A549 (cell line): Measurements from ENCODE around the gene HOXA4. TPM values are rescaled to one million over a fixed set of nuclear protein-coding genes. Genes with fewer than 3 reads are reported as not detected.

Experiments used
- ATAC-seq, 2 experiments: fragments of 200-7000 bp in 1 of 2; fragments of >200 bp in 1 of 2; cut with Nextera tagmentation in 1 of 2; cut with Tn5 transposase in 1 of 2; 3 replicates each; pipeline versions ENCODE4 v1.8.0 to v1.9.1; 2018 to 2020; ENCODE audit warnings: mild to moderate bottlenecking in 1 of 2, moderate library complexity in 1 of 2
- CTCF ChIA-PET: fragments of 300-600 bp; sonication (Branson Sonifier 250); formaldehyde crosslinking; extraction: SDS; loops from one replicate; lab custom pipeline; 2021; ENCODE audit warnings: antibody characterized with exemption, inconsistent platforms; lab: Yijun Ruan, JAX
- POLR2A ChIA-PET: fragments of 350-600 bp; formaldehyde crosslinking; extraction: SDS; loops from one replicate; lab custom pipeline; 2021; ENCODE audit warnings: antibody characterized with exemption, inconsistent platforms; lab: Yijun Ruan, JAX
- DNase-seq, 2 experiments: peaks; one replicate each; pipeline versions ENCODE4 v3.0.0 to v3.0.0-alpha.2; 2011 to 2016; ENCODE audit warnings: low read depth in 1 of 2, low spot score in 1 of 2
- FAIRE-seq: peaks from 2 replicates; lab custom pipeline; 2011; peaks lifted over from hg19 to GRCh38; lab: Jason Lieb, UNC
- H3K27ac ChIP-seq, 2 experiments: fragments of >200 bp; sonication (Bioruptor Twin); formaldehyde crosslinking; 3 replicates each; pipeline ENCODE4 v1.5.1; 2016 to 2017
- H3K4me1 ChIP-seq: fragments of >200 bp; sonication (Bioruptor Twin); formaldehyde crosslinking; 3 replicates; pipeline ENCODE4 v1.6.1; 2016
- H3K4me2 ChIP-seq: fragments of >200 bp; sonication (Bioruptor Twin); formaldehyde crosslinking; 3 replicates; pipeline ENCODE4 v1.6.1; 2016
- H3K4me3 ChIP-seq: fragments of >200 bp; sonication (Bioruptor Twin); formaldehyde crosslinking; 3 replicates; pipeline ENCODE4 v1.5.1; 2016
- H3K9me3 ChIP-seq: fragments of >200 bp; sonication (Bioruptor Twin); formaldehyde crosslinking; 3 replicates; pipeline ENCODE4 v1.6.1; 2016
- BCL3 ChIP-seq: fragments of >200 bp; sonication (Bioruptor Twin); formaldehyde crosslinking; IDR thresholded peaks from 3 replicates; pipeline ENCODE4 v1.6.1; 2016
- CHD2 ChIP-seq: fragments of 150-350 bp; IDR thresholded peaks from 2 replicates; pipeline ENCODE4 v1.6.1; 2014; ENCODE audit warnings: low read length; ENCODE audit not compliant: partially characterized antibody
- CHD4 ChIP-seq: fragments of 200-600 bp; sonication (generic); IDR thresholded peaks from 2 replicates; pipeline ENCODE4 v1.6.1; 2016; ENCODE audit warnings: antibody characterized with exemption, mild to moderate bottlenecking, borderline replicate concordance
- E2F6 ChIP-seq: IDR thresholded peaks from 2 replicates; pipeline ENCODE4 v1.6.1; 2012; ENCODE audit warnings: low read depth, borderline replicate concordance
- FOSB ChIP-seq: fragments of 250-450 bp; sonication (Bioruptor Pico); IDR thresholded peaks from 2 replicates; pipeline ENCODE4 v1.5.0; 2020; ENCODE audit warnings: mild to moderate bottlenecking, moderate library complexity
- FOSL2 ChIP-seq, 2 experiments: fragments of 450-650 bp in 1 of 2; fragments of >200 bp in 1 of 2; sonication (Bioruptor Twin) in 1 of 2; formaldehyde crosslinking; IDR thresholded peaks; 2 replicates each; pipeline versions ENCODE4 v1.5.0 to v1.6.1; 2016 to 2020; ENCODE audit warnings: mild to moderate bottlenecking in 1 of 2, moderate library complexity in 1 of 2
- FOXS1 ChIP-seq: fragments of 250-450 bp; sonication (Bioruptor Pico); IDR thresholded peaks from 2 replicates; pipeline ENCODE4 v1.5.0; 2020; ENCODE audit warnings: mild to moderate bottlenecking, moderate library complexity
- HOXA7 ChIP-seq: fragments of 250-450 bp; sonication (Bioruptor Pico); IDR thresholded peaks from 2 replicates; pipeline ENCODE4 v1.5.0; 2020; ENCODE audit warnings: mild to moderate bottlenecking, moderate library complexity
- JUN ChIP-seq, 2 experiments: fragments of >200 bp; sonication (Bioruptor Twin); formaldehyde crosslinking; IDR thresholded peaks; 2 replicates in 1 of 2; 3 replicates in 1 of 2; pipeline ENCODE4 v1.6.1; 2016 to 2017
- KDM1A ChIP-seq: fragments of 200-600 bp; sonication (generic); IDR thresholded peaks from 2 replicates; pipeline ENCODE4 v1.6.1; 2016; ENCODE audit warnings: low read depth, mild to moderate bottlenecking
- PBX3 ChIP-seq: IDR thresholded peaks from 2 replicates; pipeline ENCODE4 v1.6.1; 2012
- POLR2A ChIP-seq: IDR thresholded peaks from 2 replicates; pipeline ENCODE4 v1.6.1; 2012; ENCODE audit warnings: mild to moderate bottlenecking, low read length
- RAD21 ChIP-seq, 2 experiments: fragments of >200 bp in 1 of 2; sonication (Bioruptor Twin) in 1 of 2; formaldehyde crosslinking in 1 of 2; IDR thresholded peaks in 1 of 2; conservative IDR thresholded peaks in 1 of 2; 2 replicates in 1 of 2; 3 replicates in 1 of 2; pipeline ENCODE4 v1.6.1; 2012 to 2018; ENCODE audit warnings: inconsistent platforms in 1 of 2
- RFX5 ChIP-seq: fragments of 450-650 bp; IDR thresholded peaks from 2 replicates; pipeline ENCODE4 v1.7.1; 2014; ENCODE audit warnings: antibody characterized with exemption, mild to moderate bottlenecking, moderate library complexity
- SMC3 ChIP-seq: fragments of >200 bp; sonication (Bioruptor Twin); formaldehyde crosslinking; IDR thresholded peaks from 3 replicates; pipeline ENCODE4 v1.6.1; 2018; ENCODE audit warnings: inconsistent platforms
- USF2 ChIP-seq: fragments of 450-650 bp; IDR thresholded peaks from 2 replicates; pipeline ENCODE4 v1.6.1; 2014; ENCODE audit warnings: antibody characterized with exemption
- ZFP36 ChIP-seq: fragments of 450-650 bp; IDR thresholded peaks from 2 replicates; pipeline ENCODE4 v1.6.1; 2014; ENCODE audit warnings: borderline replicate concordance; ENCODE audit not compliant: partially characterized antibody
- WGBS: methylation state at CpG from one replicate; pipeline ENCODE4 v1.1.6; 2017; ENCODE audit errors: missing lambda C conversion rate; 5-methylcytosine and 5-hydroxymethylcytosine counted together
- polyA minus RNA-seq: library from RNA; depleted of rRNA, polyadenylated mRNA; stranded (reverse); fragments of >200 nt; gene quantifications from 2 replicates; pipeline ENCODE4 v1.2.3, GENCODE V29; 2011; rRNA and poly(A)+ RNA removed
- polyA plus RNA-seq, 4 experiments: library from polyadenylated mRNA; depleted of rRNA in 3 of 4; stranded (reverse); fragments of >200 nt; fragmentation: RNase III in 1 of 4; extraction: RNeasy Plus Mini Kit Qiagen cat#74134 plus additional on column Dnase treatment in 1 of 4; gene quantifications; 2 replicates in 3 of 4; 3 replicates in 1 of 4; pipeline ENCODE4 v1.2.3, GENCODE V29; 2011 to 2017
- TF ChIP-seq, protein P1 (sequence below): IDR thresholded peaks from 2 replicates; pipeline ENCODE4 v1.6.1; 2012
- TF ChIP-seq, protein P2 (sequence below): fragments of >200 bp; sonication (Bioruptor Twin); formaldehyde crosslinking; IDR thresholded peaks from 3 replicates; pipeline ENCODE4 v1.5.1; 2016

The HOXA4 gene
- 2.6 and 2.8 TPM in 2 replicates for polyA plus RNA-seq (2011; rRNA removed)
- 3.3 TPM in 2 replicates for polyA plus RNA-seq (2012; cell fraction: cytosol; rRNA removed)
- 1.7 and 3.5 TPM in 2 replicates for polyA plus RNA-seq (2012; cell fraction: nucleus; rRNA removed)
- polyA plus RNA-seq (2017; fragmentation: RNase III; extraction: RNeasy Plus Mini Kit Qiagen cat#74134 plus additional on column Dnase treatment) = 2.1 to 3.0 TPM (median 2.3 TPM) in 3 replicates
- 1.7 and 1.8 TPM in 2 replicates for polyA minus RNA-seq

DNA sequence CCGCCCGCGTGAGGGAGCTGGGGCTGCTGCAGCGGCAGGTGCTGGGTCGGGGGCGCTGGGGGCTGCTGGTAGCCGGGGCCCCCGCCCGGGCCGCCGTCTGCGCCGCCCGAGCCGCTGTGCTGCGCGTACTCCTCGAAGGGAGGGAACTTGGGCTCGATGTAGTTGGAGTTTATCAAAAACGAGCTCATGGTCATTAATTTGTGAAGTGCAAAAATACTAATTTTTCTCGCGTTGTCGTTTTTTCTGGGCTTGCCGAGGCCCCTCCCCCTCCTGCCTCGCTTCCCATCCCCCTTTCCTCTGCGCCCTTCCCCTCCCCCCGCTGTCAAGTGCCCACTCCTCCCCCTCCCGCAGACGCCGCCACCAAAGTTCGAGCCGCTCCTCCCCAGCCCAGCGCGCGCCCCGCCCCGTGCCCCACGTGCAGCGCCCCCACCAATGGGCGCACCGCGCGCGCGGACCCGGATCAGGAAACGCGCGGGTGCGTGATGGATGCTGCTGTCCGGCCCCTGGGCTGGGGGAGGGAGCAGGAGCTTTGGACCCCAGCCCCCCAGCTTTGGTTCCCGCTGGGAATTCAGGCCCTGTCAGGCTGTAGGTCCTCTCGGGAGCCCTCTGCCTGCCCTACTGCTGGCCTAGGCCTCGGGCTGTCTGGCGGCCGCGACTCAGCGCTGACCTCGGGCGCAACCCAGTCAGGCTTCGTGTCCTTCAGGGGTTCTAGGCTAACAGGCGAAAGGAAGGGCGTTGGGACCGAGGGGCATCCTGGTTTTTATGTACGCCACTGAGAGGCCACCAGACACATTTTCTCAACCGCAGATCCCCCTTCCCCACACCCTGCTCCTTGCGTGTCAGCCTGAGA, at the start of gene HOXA4:
Gene HOXA4 (minus strand): TSS at position 218 of the 850 bp plus-strand sequence. CDS start 24 bp downstream, at position 194.
- POLR2A ChIA-PET = interaction anchor here (0.7 to 2.2 kb wide), 6 partner anchors 8 to 266 kb away, joined by 3 to 13 read pairs (median 5); partner anchors contain the start of gene SKAP2
- TF ChIP-seq POLR2A = peak; percentile 17; the same call in 1 of the 2 replicates
- no peak for TF ChIP-seq FOSL2 (IDR thresholded peaks at IDR 0.05)
- TF ChIP-seq FOSL2 (CRISPR knock-in tag; IDR thresholded peaks at IDR 0.05) = no peak
- TF ChIP-seq USF2 = peak; percentile 93
- TF ChIP-seq, protein P1, sequence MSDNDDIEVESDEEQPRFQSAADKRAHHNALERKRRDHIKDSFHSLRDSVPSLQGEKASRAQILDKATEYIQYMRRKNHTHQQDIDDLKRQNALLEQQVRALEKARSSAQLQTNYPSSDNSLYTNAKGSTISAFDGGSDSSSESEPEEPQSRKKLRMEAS = peak; percentile 56
- TF ChIP-seq E2F6 = peak; percentile 84
- TF ChIP-seq CHD2 = peak; percentile 74
- TF ChIP-seq KDM1A = no peak
- TF ChIP-seq PBX3 = no peak
- TF ChIP-seq, all 56 proteins: peak for 5
- Histone ChIP-seq H3K4me2 (peak within 1 kb of the TSS; percentile 63), H3K27ac (peak within 1 kb of the TSS; percentile 82 to 95), H3K9me3 (no peaks in the 10 kb centered on the region), H3K4me3 (peak within 1 kb of the TSS; percentile 54), H3K4me1 (peaks cover 31% of the 10 kb centered on the region)
- DNase-seq = peak in 1 of 2 experiments; percentile 84
- CTCF ChIA-PET = interaction anchor here (0.5 to 3.8 kb wide), 14 partner anchors 9 to 451 kb away, joined by 3 to 22 read pairs (median 3); partner anchors contain the start of gene HOXA5
- no peak for FAIRE-seq
- peak; percentile 87 to 88 for ATAC-seq
- 56% methylated on average over 34 of the region's 67 CpGs for WGBS

DNA sequence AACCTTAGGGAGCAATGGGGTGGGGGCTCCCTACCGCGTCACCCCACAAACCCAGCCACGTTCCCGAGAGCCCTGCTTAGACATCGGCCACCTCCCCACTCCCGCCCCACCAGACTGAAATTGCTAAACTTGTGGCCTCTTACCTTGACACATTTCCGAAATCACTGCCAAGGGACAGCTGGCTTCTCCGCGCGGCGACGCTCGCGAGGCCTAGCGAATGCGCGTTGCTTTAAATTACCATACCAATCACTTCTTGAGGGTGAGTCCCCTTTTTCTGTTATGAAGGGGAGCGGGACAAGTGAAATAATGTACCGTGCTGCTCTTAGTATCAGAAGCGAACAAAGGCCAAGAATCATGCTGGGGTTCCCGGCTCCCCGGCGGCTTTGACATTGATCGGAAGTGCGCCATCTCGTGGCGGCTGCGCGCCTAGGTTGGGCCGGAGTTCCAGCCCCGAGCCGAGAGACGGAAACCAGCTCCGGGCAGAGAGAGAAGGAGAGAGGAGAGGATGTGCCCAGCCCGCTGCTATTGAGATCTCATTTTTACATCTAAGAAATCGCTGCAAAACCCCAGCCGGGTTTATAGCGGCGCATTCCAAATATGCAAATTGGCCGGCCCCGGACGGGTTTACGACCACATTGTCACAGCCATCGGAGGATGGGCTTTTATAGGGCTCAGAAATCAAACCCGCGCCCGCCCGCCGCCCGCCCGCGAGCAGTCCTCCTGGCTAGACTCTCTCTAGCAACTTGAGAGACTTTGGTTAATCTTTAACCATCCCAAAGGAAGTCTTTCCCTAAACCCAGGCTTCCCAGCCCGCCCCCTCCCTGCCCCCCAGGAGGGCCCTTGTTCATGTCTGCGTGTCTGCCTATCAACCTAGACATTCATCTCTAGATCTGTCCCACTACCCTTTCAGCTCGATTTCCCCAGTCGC, 49.2 kb upstream of the HOXA4 start:
- FAIRE-seq (no peak), ATAC-seq (peak; percentile 85 to 94)
- peak overlapping the region; percentile 96 for H3K4me2 ChIP-seq
- H3K4me1 ChIP-seq = peaks cover 21% of the 10 kb centered on the region
- 30% methylated on average over 53 of the region's 56 CpGs for whole genome bisulfite sequencing
- H3K9me3 ChIP-seq = no peaks in the 10 kb centered on the region
- CTCF ChIA-PET = interaction anchor here (0.6 to 3.4 kb wide), 43 partner anchors 9 to 1292 kb away, joined by 3 to 33 read pairs (median 4); partner anchors contain the start of genes HOXA13, HOXA3, HOXA5 and HOXA7
- H3K27ac ChIP-seq = peak overlapping the region; percentile 84 to 87
- TF ChIP-seq RAD21 (conservative IDR thresholded peaks at IDR 0.05 in 1 of 2, IDR thresholded peaks at IDR 0.05 in 1 of 2) = peak; percentile 10 to 36; a peak in 1 of 5 replicates
- TF ChIP-seq HOXA7 = no peak
- no peak for TF ChIP-seq RFX5
- TF ChIP-seq, protein P2, sequence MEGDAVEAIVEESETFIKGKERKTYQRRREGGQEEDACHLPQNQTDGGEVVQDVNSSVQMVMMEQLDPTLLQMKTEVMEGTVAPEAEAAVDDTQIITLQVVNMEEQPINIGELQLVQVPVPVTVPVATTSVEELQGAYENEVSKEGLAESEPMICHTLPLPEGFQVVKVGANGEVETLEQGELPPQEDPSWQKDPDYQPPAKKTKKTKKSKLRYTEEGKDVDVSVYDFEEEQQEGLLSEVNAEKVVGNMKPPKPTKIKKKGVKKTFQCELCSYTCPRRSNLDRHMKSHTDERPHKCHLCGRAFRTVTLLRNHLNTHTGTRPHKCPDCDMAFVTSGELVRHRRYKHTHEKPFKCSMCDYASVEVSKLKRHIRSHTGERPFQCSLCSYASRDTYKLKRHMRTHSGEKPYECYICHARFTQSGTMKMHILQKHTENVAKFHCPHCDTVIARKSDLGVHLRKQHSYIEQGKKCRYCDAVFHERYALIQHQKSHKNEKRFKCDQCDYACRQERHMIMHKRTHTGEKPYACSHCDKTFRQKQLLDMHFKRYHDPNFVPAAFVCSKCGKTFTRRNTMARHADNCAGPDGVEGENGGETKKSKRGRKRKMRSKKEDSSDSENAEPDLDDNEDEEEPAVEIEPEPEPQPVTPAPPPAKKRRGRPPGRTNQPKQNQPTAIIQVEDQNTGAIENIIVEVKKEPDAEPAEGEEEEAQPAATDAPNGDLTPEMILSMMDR = peak; percentile 84
- TF ChIP-seq FOXS1 (CRISPR knock-in tag) = 0 out of 2 replicates have a peak, but pooled peaks have one; percentile 28
- peak; percentile 54; the same call in 2 of the 3 replicates for TF ChIP-seq SMC3
- peak; percentile 31; the same call in 1 of the 2 replicates for TF ChIP-seq POLR2A
- no peak for TF ChIP-seq ZFP36
- TF ChIP-seq, protein P1 = no peak
- TF ChIP-seq USF2 = no peak
- no peak for TF ChIP-seq CHD4
- TF ChIP-seq BCL3 = 0 out of 3 replicates have a peak, but pooled peaks have one; percentile 32
- TF ChIP-seq JUN (IDR thresholded peaks at IDR 0.05) = peak in 1 of 2 experiments; percentile 42; a peak in 1 of 5 replicates
- no peak for TF ChIP-seq FOSB (CRISPR knock-in tag)
- TF ChIP-seq, all 56 proteins: peak for 7
- POLR2A ChIA-PET = interaction anchor here (1.0 to 1.5 kb wide), 3 partner anchors 23 to 560 kb away, joined by 3 read pairs; partner anchors contain the start of genes HOXA7 and TAX1BP1
- DNase-seq = peak; percentile 85 to 95
- H3K4me3 ChIP-seq = peak overlapping the region; percentile 56
